GM18907 (cell line): ENCODE data around the gene ZMAT1.
"Not testable (repeated sequence)": the region's sequence is repeated elsewhere in the genome, so short reads cannot be mapped to it uniquely, and the experiment has no call there.

Experiments
- ATAC-seq: cut with Tn5 transposase; IDR thresholded peaks from one replicate; pipeline ENCODE4 v1.9.1; 2021; ENCODE audit warnings: mild to moderate bottlenecking, moderate library complexity; ENCODE audit not compliant: unreplicated experiment

ZMAT1 gene

GRCh38 chrX:101931488-101932248 is at the start of gene ZMAT1:
TSS of gene ZMAT1 (minus strand) at chrX:101932027. CDS start at chrX:101932008, 19 bp downstream.
- peak; percentile 89 for ATAC-seq

- ATAC-seq, result no peak
These were observed 45.3 kb upstream of the ZMAT1 start for GRCh38 chrX:101977106-101977505.

- no peak for ATAC-seq
These were observed 41.2 kb upstream of the ZMAT1 start for GRCh38 chrX:101973066-101973465.

GRCh38 chrX:101964923-101965539 is 33.2 kb upstream of the ZMAT1 start:
- not testable (repeated sequence) for ATAC-seq

GRCh38 chrX:101958139-101958538 is 26.3 kb upstream of the ZMAT1 start:
- no peak for ATAC-seq

- ATAC-seq, result peak; percentile 58
These were observed 25.3 kb upstream of the ZMAT1 start for GRCh38 chrX:101957174-101957573.

- ATAC-seq, result no peak
These were observed 24.7 kb upstream of the ZMAT1 start for GRCh38 chrX:101956556-101956955.

- no peak for ATAC-seq
These were observed 18.8 kb upstream of the ZMAT1 start for GRCh38 chrX:101950581-101950980.

- ATAC-seq, result no peak
These were observed 383 bp upstream of the ZMAT1 start for GRCh38 chrX:101932249-101932570.

GRCh38 chrX:101931136-101931487 is 715 bp downstream of the ZMAT1 start:
- ATAC-seq, result peak; percentile 11

GRCh38 chrX:101925733-101926132 is 6.1 kb downstream of the ZMAT1 start:
- ATAC-seq, result no peak

- ATAC-seq, result no peak
These were observed 13.1 kb downstream of the ZMAT1 start for GRCh38 chrX:101918751-101919150.

GRCh38 chrX:101906136-101906796 is 25.6 kb downstream of the ZMAT1 start:
- no peak for ATAC-seq

GRCh38 chrX:101904996-101905395 is 26.8 kb downstream of the ZMAT1 start:
- ATAC-seq, result no peak
